Measurements from ENCODE around the gene ANKRD10.

Gene ANKRD10

GRCh38 chr13:110869231-110869804 lies 45.6 kb downstream of the ANKRD10 start:
- DNase-seq = no peak
- no peak overlapping the region for H3K4me3 ChIP-seq (ENCODE audit: low read depth, low read length)
- H3K27ac ChIP-seq = no peak overlapping the region
- H3K27me3 ChIP-seq (ENCODE audit: insufficient read depth, low read depth, severe bottlenecking) = no peaks in the 10 kb centered on the region
- peaks cover 3% of the 10 kb centered on the region for H3K9me3 ChIP-seq (ENCODE audit: severe bottlenecking)
- no peaks in the 10 kb centered on the region for H3K36me3 ChIP-seq
- no peak for TF ChIP-seq CTCF (IDR thresholded peaks at IDR 0.05; ENCODE audit: low read depth, low read length)

GRCh38 chr13:110868720-110869119 lies 46.1 kb downstream of the ANKRD10 start:
- Histone ChIP-seq H3K27me3 (ENCODE audit: insufficient read depth, low read depth, severe bottlenecking) (no peaks in the 10 kb centered on the region), H3K36me3 (no peaks in the 10 kb centered on the region), H3K9me3 (ENCODE audit: severe bottlenecking) (peaks cover 3% of the 10 kb centered on the region), H3K4me3 (ENCODE audit: low read depth, low read length) (no peak overlapping the region), H3K27ac (no peak overlapping the region)
- no peak for DNase-seq
- TF ChIP-seq CTCF (IDR thresholded peaks at IDR 0.05; ENCODE audit: low read depth, low read length) = no peak

- Histone ChIP-seq H3K27me3 (ENCODE audit: insufficient read depth, low read depth, severe bottlenecking) (no peaks in the 10 kb centered on the region), H3K4me3 (ENCODE audit: low read depth, low read length) (no peak overlapping the region), H3K27ac (no peak overlapping the region), H3K36me3 (no peaks in the 10 kb centered on the region), H3K9me3 (ENCODE audit: severe bottlenecking) (peaks cover 3% of the 10 kb centered on the region)
- no peak for DNase-seq
- no peak for TF ChIP-seq CTCF (IDR thresholded peaks at IDR 0.05; ENCODE audit: low read depth, low read length)
These were observed 47.5 kb downstream of the ANKRD10 start for GRCh38 chr13:110867380-110867779.

GRCh38 chr13:110866491-110867170 lies 48.2 kb downstream of the ANKRD10 start:
- H3K27me3 ChIP-seq (ENCODE audit: insufficient read depth, low read depth, severe bottlenecking) = no peaks in the 10 kb centered on the region
- no peak for DNase-seq
- no peak overlapping the region for H3K27ac ChIP-seq
- H3K36me3 ChIP-seq = no peaks in the 10 kb centered on the region
- no peak overlapping the region for H3K4me3 ChIP-seq (ENCODE audit: low read depth, low read length)
- no peak for TF ChIP-seq CTCF (IDR thresholded peaks at IDR 0.05; ENCODE audit: low read depth, low read length)
- peaks cover 3% of the 10 kb centered on the region for H3K9me3 ChIP-seq (ENCODE audit: severe bottlenecking)

GRCh38 chr13:110863685-110864084 lies 51.2 kb downstream of the ANKRD10 start:
- peaks cover 3% of the 10 kb centered on the region for H3K9me3 ChIP-seq (ENCODE audit: severe bottlenecking)

More at GRCh38 chr13:110863685-110864084, 51.2 kb downstream of the ANKRD10 start:
- Histone ChIP-seq H3K4me3 (ENCODE audit: low read depth, low read length) (no peak overlapping the region), H3K36me3 (no peaks in the 10 kb centered on the region), H3K27ac (no peak overlapping the region), H3K27me3 (ENCODE audit: insufficient read depth, low read depth, severe bottlenecking) (no peaks in the 10 kb centered on the region)
- no peak for TF ChIP-seq CTCF (IDR thresholded peaks at IDR 0.05; ENCODE audit: low read depth, low read length)
- no peak for DNase-seq
